RWPE2 (cell line): ENCODE measurements around the gene MAPK11.

Experiments
- ATAC-seq: fragments of 200-7000 bp; cut with Tn5 transposase; 3 replicates; pipeline ENCODE4 v1.9.1; 2021; ENCODE audit warnings: low read depth
- DNase-seq: peaks from one replicate; pipeline ENCODE4 v3.0.0-alpha.2; 2020; ENCODE audit warnings: low spot score
- H3K27ac ChIP-seq: fragments of 450-650 bp; 2 replicates; pipeline ENCODE4 v1.5.1; 2017; ENCODE audit warnings: mild to moderate bottlenecking; ENCODE audit not compliant: poor library complexity, severe bottlenecking
- H3K27me3 ChIP-seq: fragments of 250-450 bp; sonication (Bioruptor Pico); 2 replicates; pipeline ENCODE4 v1.5.1; 2021; ENCODE audit warnings: mild to moderate bottlenecking, moderate library complexity; ENCODE audit not compliant: insufficient read depth, poor library complexity, severe bottlenecking
- H3K36me3 ChIP-seq: fragments of 250-450 bp; sonication (Bioruptor Pico); 2 replicates; pipeline ENCODE4 v1.5.1; 2020; ENCODE audit warnings: low read depth, mild to moderate bottlenecking, moderate library complexity
- H3K4me1 ChIP-seq: fragments of 250-450 bp; sonication (Bioruptor Pico); 2 replicates; pipeline ENCODE4 v1.5.1; 2021; ENCODE audit warnings: mild to moderate bottlenecking, moderate library complexity; ENCODE audit not compliant: insufficient read depth, poor library complexity, severe bottlenecking
- H3K4me3 ChIP-seq: fragments of 250-450 bp; sonication (Bioruptor Pico); 2 replicates; pipeline ENCODE4 v1.5.1; 2021; ENCODE audit warnings: mild to moderate bottlenecking, moderate library complexity; ENCODE audit not compliant: severe bottlenecking
- H3K9me3 ChIP-seq: fragments of 250-450 bp; sonication (Bioruptor Pico); 2 replicates; pipeline ENCODE4 v1.5.1; 2021; ENCODE audit warnings: mild to moderate bottlenecking, moderate library complexity; ENCODE audit not compliant: severe bottlenecking
- TF ChIP-seq, protein P1 (sequence below): fragments of 450-650 bp; IDR thresholded peaks from one replicate; pipeline ENCODE4 v1.5.1; 2017; ENCODE audit warnings: mild to moderate bottlenecking, moderate library complexity; ENCODE audit not compliant: poor library complexity, severe bottlenecking

Gene MAPK11

DNA sequence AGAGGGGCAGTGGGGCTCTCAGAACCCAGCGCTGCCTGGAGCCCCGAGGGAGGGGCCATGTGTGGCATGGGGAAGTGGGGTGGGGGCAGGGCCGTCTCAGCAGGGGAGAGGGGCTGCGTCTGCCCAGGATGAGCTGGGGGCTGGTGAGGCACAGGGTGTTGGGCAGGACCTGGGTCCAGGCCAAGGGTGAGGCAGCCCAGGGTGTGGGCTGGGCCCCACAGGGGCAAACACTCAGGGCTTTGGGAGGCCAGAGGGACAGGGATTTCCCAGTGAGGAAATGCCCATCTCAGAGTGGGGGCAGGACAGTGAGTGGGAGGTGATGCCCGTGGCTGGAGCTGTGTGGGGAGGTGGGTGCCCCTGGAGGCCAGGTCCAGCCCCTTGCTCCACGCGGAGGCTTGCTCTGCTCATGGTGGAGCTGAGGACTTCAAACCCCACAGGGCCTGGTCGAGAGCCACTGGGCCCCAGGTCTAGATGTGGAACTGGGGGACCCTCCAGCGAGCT, 31.9 kb upstream of the MAPK11 start:
- H3K9me3 ChIP-seq = no peaks in the 10 kb centered on the region
- no peak overlapping the region for H3K4me3 ChIP-seq
- TF ChIP-seq, protein P1, sequence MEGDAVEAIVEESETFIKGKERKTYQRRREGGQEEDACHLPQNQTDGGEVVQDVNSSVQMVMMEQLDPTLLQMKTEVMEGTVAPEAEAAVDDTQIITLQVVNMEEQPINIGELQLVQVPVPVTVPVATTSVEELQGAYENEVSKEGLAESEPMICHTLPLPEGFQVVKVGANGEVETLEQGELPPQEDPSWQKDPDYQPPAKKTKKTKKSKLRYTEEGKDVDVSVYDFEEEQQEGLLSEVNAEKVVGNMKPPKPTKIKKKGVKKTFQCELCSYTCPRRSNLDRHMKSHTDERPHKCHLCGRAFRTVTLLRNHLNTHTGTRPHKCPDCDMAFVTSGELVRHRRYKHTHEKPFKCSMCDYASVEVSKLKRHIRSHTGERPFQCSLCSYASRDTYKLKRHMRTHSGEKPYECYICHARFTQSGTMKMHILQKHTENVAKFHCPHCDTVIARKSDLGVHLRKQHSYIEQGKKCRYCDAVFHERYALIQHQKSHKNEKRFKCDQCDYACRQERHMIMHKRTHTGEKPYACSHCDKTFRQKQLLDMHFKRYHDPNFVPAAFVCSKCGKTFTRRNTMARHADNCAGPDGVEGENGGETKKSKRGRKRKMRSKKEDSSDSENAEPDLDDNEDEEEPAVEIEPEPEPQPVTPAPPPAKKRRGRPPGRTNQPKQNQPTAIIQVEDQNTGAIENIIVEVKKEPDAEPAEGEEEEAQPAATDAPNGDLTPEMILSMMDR = no peak
- H3K27ac ChIP-seq = peak overlapping the region; percentile 99
- peak; percentile 13; the same call in 1 of the 3 replicates for ATAC-seq
- no peaks in the 10 kb centered on the region for H3K27me3 ChIP-seq
- no peak for DNase-seq
- H3K4me1 ChIP-seq = peaks cover 50% of the 10 kb centered on the region
- H3K36me3 ChIP-seq = peaks cover 20% of the 10 kb centered on the region

DNA sequence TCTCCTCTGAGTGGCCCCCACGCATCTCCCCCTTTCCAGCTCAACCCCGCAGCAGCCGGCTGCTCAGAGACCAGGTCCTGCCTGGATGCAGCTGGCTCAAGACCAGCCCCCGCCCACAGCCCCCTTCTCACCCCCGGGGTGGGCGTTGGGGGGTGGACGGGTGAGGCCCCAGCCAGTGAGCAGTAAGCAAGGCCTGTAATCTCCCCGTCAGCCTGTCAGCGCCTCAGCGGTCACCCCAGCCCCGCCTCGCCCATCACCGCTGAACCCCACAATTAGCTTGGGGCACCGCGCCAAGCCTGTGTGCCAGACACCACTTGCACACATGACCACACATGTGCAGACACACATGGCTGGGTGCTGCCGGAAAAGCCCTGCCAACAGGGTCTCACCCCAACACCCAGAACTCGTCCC, 31.4 kb upstream of the MAPK11 start:
- H3K27me3 ChIP-seq = no peaks in the 10 kb centered on the region
- TF ChIP-seq, protein P1 = no peak
- no peaks in the 10 kb centered on the region for H3K9me3 ChIP-seq
- no peak overlapping the region for H3K4me3 ChIP-seq
- ATAC-seq = no peak
- no peak for DNase-seq
- H3K4me1 ChIP-seq = peaks cover 50% of the 10 kb centered on the region
- peak overlapping the region; percentile 99 for H3K27ac ChIP-seq
- peaks cover 20% of the 10 kb centered on the region for H3K36me3 ChIP-seq

DNA sequence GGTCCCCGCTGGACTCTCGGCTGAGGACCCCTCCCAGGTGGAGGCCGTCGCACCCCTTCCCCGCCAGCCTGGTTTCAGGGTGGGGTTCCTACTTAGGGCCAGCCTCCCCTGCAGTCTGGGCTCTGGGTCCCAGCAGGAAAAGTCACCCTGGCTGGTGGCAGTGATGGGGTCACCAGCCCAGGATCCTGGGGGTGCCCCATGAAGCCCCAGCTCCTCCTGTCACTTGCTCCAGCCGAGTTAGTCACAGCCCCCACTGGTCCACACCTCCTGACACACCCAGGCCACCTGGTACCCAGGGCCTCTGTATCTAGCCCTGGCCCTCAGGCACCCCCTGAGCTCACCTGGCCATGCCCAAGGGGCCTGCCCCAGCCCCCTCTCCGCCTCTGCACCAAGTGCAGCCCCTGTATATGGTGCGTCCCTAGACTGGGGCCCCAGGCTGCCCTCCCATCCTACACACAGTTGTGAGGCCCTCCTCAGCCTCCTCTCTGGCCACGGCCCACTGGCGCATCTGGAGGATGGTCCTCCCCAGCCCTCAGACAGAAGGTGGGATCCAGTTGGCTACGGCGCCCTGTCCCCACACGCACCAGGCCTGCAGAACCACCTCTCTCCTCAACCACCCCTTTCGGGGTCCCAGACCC, 30.6 kb upstream of the MAPK11 start:
- H3K9me3 ChIP-seq = no peaks in the 10 kb centered on the region
- ATAC-seq (no peak), DNase-seq (no peak)
- peaks cover 50% of the 10 kb centered on the region for H3K4me1 ChIP-seq
- peaks cover 21% of the 10 kb centered on the region for H3K36me3 ChIP-seq
- no peaks in the 10 kb centered on the region for H3K27me3 ChIP-seq
- TF ChIP-seq, protein P1 = no peak
- peak overlapping the region; percentile 99 for H3K27ac ChIP-seq
- no peak overlapping the region for H3K4me3 ChIP-seq

DNA sequence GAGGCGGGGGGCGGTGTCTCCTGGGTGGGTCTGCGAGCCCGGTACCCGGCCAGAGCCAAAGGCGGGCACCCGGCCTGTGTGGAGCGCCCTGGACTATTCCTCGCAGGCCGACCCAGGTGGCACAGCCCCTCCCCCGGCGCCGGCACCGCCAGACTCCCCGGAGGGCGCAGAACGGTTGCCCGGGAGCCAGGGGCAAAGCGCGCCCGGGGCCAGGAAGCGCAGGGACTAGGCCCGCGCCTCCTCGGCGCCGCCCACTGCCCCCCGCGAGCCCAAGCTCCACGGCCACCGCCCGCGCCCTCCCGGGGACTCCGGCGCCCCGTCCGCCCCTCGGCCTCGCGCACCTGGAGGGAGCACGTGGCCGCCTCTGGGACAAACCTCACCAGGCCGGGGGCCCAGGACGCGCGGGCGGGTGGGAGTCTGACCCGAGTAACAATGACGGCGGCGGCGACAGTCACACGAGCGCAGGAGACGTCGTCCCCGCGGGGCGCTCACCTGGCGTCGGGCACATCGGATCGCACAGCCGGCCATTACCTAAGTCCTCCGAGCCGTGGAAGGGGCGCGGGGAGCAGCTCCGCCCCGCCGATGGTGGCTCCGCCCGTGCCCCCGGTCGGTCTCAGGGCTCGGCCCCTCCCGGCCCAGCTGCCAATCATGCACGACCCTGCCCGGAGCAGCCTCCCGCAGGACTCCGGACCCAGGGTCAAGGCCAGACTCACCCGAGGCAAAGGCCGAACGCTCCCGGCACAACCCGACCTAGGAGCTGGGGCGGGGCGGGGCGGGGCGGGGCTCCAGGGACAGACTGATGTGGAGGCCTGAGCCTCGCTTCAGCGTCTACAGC, 29.8 kb upstream of the MAPK11 start:
- TF ChIP-seq, protein P1 = no peak
- H3K4me3 ChIP-seq = no peak overlapping the region
- DNase-seq = no peak
- H3K27ac ChIP-seq = peak overlapping the region; percentile 99
- H3K4me1 ChIP-seq = peaks cover 43% of the 10 kb centered on the region
- H3K27me3 ChIP-seq = no peaks in the 10 kb centered on the region
- no peak for ATAC-seq
- no peaks in the 10 kb centered on the region for H3K9me3 ChIP-seq
- H3K36me3 ChIP-seq = peaks cover 25% of the 10 kb centered on the region
